ENCODE data around the gene CDK2AP2. TPM values are rescaled to one million over a fixed set of nuclear protein-coding genes. Genes with fewer than 3 reads are reported as not detected.
A peak's percentile ranks its signal among the peaks of the same experiment; 100 is the strongest.

The CDK2AP2 gene
- total RNA-seq, 4 donors from 2014 or later: 60.4 to 97.7 (median 77.2) TPM

- DNase-seq: no peak
- no peak for TF ChIP-seq POLR2A (IDR thresholded peaks at IDR 0.05)
- no peak for TF ChIP-seq CTCF (IDR thresholded peaks at IDR 0.05)
- H3K36me3 ChIP-seq: no peaks in the 10 kb centered on the region
- no peaks in the 10 kb centered on the region for H3K9me3 ChIP-seq
- H3K4me1 ChIP-seq: no peaks in the 10 kb centered on the region
- no peaks in the 10 kb centered on the region for H3K27me3 ChIP-seq
- H3K27ac ChIP-seq: no peak overlapping the region
- no peak overlapping the region for H3K4me3 ChIP-seq
Measured at GRCh38 chr11:67534070-67534679, 26.2 kb upstream of the CDK2AP2 start.

GRCh38 chr11:67532889-67533288 lies 24.9 kb upstream of the CDK2AP2 start:
- no peaks in the 10 kb centered on the region for H3K27me3 ChIP-seq
- no peaks in the 10 kb centered on the region for H3K9me3 ChIP-seq
- H3K4me3 ChIP-seq: no peak overlapping the region
- no peaks in the 10 kb centered on the region for H3K4me1 ChIP-seq
- no peak overlapping the region for H3K27ac ChIP-seq
- TF ChIP-seq POLR2A (IDR thresholded peaks at IDR 0.05) (no peak), CTCF (IDR thresholded peaks at IDR 0.05) (no peak)
- no peak for DNase-seq
- no peaks in the 10 kb centered on the region for H3K36me3 ChIP-seq

- no peaks in the 10 kb centered on the region for H3K27me3 ChIP-seq
- H3K27ac ChIP-seq: no peak overlapping the region
- no peaks in the 10 kb centered on the region for H3K9me3 ChIP-seq
- no peak for DNase-seq
- no peaks in the 10 kb centered on the region for H3K36me3 ChIP-seq
- TF ChIP-seq POLR2A (IDR thresholded peaks at IDR 0.05): no peak
- no peak for TF ChIP-seq CTCF (IDR thresholded peaks at IDR 0.05)
- no peak overlapping the region for H3K4me3 ChIP-seq
- H3K4me1 ChIP-seq: no peaks in the 10 kb centered on the region
Measured at GRCh38 chr11:67530282-67530592, 22.3 kb upstream of the CDK2AP2 start.

GRCh38 chr11:67528376-67528775 lies 20.4 kb upstream of the CDK2AP2 start:
- DNase-seq: no peak
- Histone ChIP-seq H3K4me1 (peaks cover 0 to 7% (median 0%) of the 10 kb centered on the region in 4 donors), H3K27me3 (no peaks in the 10 kb centered on the region), H3K36me3 (no peaks in the 10 kb centered on the region), H3K27ac (no peak overlapping the region), H3K9me3 (no peaks in the 10 kb centered on the region), H3K4me3 (no peak overlapping the region)
- no peak for TF ChIP-seq CTCF (IDR thresholded peaks at IDR 0.05)
- TF ChIP-seq POLR2A (IDR thresholded peaks at IDR 0.05): no peak

GRCh38 chr11:67525275-67525976 lies 17.5 kb upstream of the CDK2AP2 start:
- peak overlapping the region in 3 of 4 donors; percentile 44 to 72 (median 70) for H3K27ac ChIP-seq
- TF ChIP-seq CTCF (IDR thresholded peaks at IDR 0.05) (no peak), POLR2A (IDR thresholded peaks at IDR 0.05) (no peak)

More at GRCh38 chr11:67525275-67525976, 17.5 kb upstream of the CDK2AP2 start:
- Histone ChIP-seq H3K9me3 (no peaks in the 10 kb centered on the region), H3K27me3 (no peaks in the 10 kb centered on the region), H3K36me3 (no peaks in the 10 kb centered on the region), H3K4me1 (peaks cover 0 to 7% (median 0%) of the 10 kb centered on the region in 4 donors), H3K4me3 (no peak overlapping the region)
- no peak for DNase-seq

Data from Peyer's patch (tissue), 4 donors.